SK-N-SH (cell line): ENCODE results near the gene MRPL1. TPM values are rescaled to one million over a fixed set of nuclear protein-coding genes. Genes with fewer than 3 reads are reported as not detected.
A peak's percentile ranks its signal among the peaks of the same experiment; 100 is the strongest.

Experiments
- CTCF ChIA-PET: fragments of 300-600, 350-600 bp; formaldehyde crosslinking; extraction: SDS; loops from one replicate; lab custom pipeline; 2021; lab: Yijun Ruan, JAX
- POLR2A ChIA-PET: fragments of 350-600 bp; sonication (Branson Sonifier 250); formaldehyde crosslinking; extraction: SDS; loops from one replicate; lab custom pipeline; 2020; ENCODE audit warnings: antibody characterized with exemption, inconsistent platforms; lab: Yijun Ruan, JAX
- DNase-seq: peaks from one replicate; pipeline ENCODE4 v3.0.0; 2012
- H2AFZ ChIP-seq: fragments of 200-600 bp; sonication (generic); 2 replicates; pipeline ENCODE4 v1.8.1; 2016; ENCODE audit warnings: antibody characterized with exemption, mild to moderate bottlenecking, low read depth
- H3F3A ChIP-seq: fragments of 200-600 bp; sonication (generic); replicated peaks from 2 replicates; pipeline ENCODE3; 2016; ENCODE audit warnings: antibody characterized with exemption, mild to moderate bottlenecking; ENCODE audit not compliant: insufficient read depth
- H3K27ac ChIP-seq, 2 experiments: fragments of 200-500 bp in 1 of 2; fragments of 200-600 bp in 1 of 2; sonication (Bioruptor generic) in 1 of 2; sonication (generic), shearing (Covaris generic) in 1 of 2; 2 replicates each; pipeline versions ENCODE4 v1.5.1 to v1.6.1; 2014 to 2016; ENCODE audit warnings: low read depth in 2 of 2, inconsistent platforms in 1 of 2, low read length in 1 of 2, mild to moderate bottlenecking in 1 of 2, mixed read lengths in 1 of 2
- H3K27me3 ChIP-seq: fragments of 200-600 bp; sonication (generic), shearing (Covaris generic); 2 replicates; pipeline ENCODE4 v1.6.1; 2016; ENCODE audit warnings: mixed run types; ENCODE audit not compliant: insufficient read depth
- H3K36me3 ChIP-seq, 2 experiments: fragments of 200-500 bp in 1 of 2; fragments of 200-600 bp in 1 of 2; sonication (Bioruptor generic) in 1 of 2; sonication (generic) in 1 of 2; replicated peaks in 1 of 2; 2 replicates each; pipeline versions ENCODE3 to v1.5.1; 2014 to 2016; ENCODE audit warnings: low read length in 1 of 2, mild to moderate bottlenecking in 1 of 2; ENCODE audit not compliant: insufficient read depth in 2 of 2, control insufficient read depth in 1 of 2
- H3K4me1 ChIP-seq, 2 experiments: fragments of 200-500 bp in 1 of 2; fragments of 200-600 bp in 1 of 2; sonication (Bioruptor generic) in 1 of 2; sonication (generic), shearing (Covaris generic) in 1 of 2; 2 replicates each; pipeline versions ENCODE4 v1.5.1 to v1.6.1; 2014 to 2016; ENCODE audit warnings: low read depth in 1 of 2, low read length in 1 of 2, mixed run types in 1 of 2; ENCODE audit not compliant: insufficient read depth in 2 of 2, control insufficient read depth in 1 of 2
- H3K4me2 ChIP-seq: fragments of 200-600 bp; sonication (generic), shearing (Covaris generic); 2 replicates; pipeline ENCODE4 v1.6.1; 2017; ENCODE audit warnings: mixed run types
- H3K4me3 ChIP-seq, 2 experiments: fragments of 200-500 bp in 1 of 2; fragments of 200-600 bp in 1 of 2; sonication (Bioruptor generic) in 1 of 2; sonication (generic), shearing (Covaris generic) in 1 of 2; 2 replicates each; pipeline versions ENCODE4 v1.5.1 to v1.8.1; 2014 to 2016; ENCODE audit warnings: low read depth in 2 of 2, inconsistent platforms in 1 of 2, low read length in 1 of 2, mild to moderate bottlenecking in 1 of 2, mixed read lengths in 1 of 2, moderate library complexity in 1 of 2
- H3K79me2 ChIP-seq: fragments of 200-600 bp; sonication (generic); 2 replicates; pipeline ENCODE4 v1.8.1; 2017; ENCODE audit warnings: mild to moderate bottlenecking; ENCODE audit not compliant: insufficient read depth
- H3K9ac ChIP-seq: fragments of 200-600 bp; sonication (generic); 2 replicates; pipeline ENCODE4 v1.6.1; 2017; ENCODE audit warnings: mixed run types
- H3K9me2 ChIP-seq: fragments of 200-600 bp; sonication (generic); 2 replicates; pipeline ENCODE4 v1.6.1; 2017; ENCODE audit warnings: mixed run types
- H3K9me3 ChIP-seq: fragments of 200-600 bp; sonication (generic); 2 replicates; pipeline ENCODE4 v1.6.1; 2017; ENCODE audit warnings: mixed run types, mild to moderate bottlenecking, moderate library complexity
- H4K20me1 ChIP-seq: fragments of 200-600 bp; sonication (generic); 2 replicates; pipeline ENCODE4 v1.6.1; 2017; ENCODE audit warnings: mild to moderate bottlenecking, mixed run types; ENCODE audit not compliant: insufficient read depth
- CHD2 ChIP-seq: fragments of 150-350 bp; IDR thresholded peaks from 2 replicates; pipeline ENCODE4 v1.6.1; 2018; ENCODE audit warnings: low read length; ENCODE audit not compliant: partially characterized antibody
- ELF1 ChIP-seq: IDR thresholded peaks from 2 replicates; pipeline ENCODE4 v1.4.0; 2012
- GABPA ChIP-seq: IDR thresholded peaks from 2 replicates; pipeline ENCODE4 v1.4.0; 2012; ENCODE audit warnings: low read depth, mild to moderate bottlenecking
- IRF3 ChIP-seq: fragments of 150-350 bp; IDR thresholded peaks from 2 replicates; pipeline ENCODE4 v1.6.1; 2016; ENCODE audit warnings: mild to moderate bottlenecking, low read depth, low read length
- MAX ChIP-seq: IDR thresholded peaks from 2 replicates; pipeline ENCODE4 v1.4.0; 2012; ENCODE audit warnings: low read depth
- MXI1 ChIP-seq: IDR thresholded peaks from 2 replicates; pipeline ENCODE4 v1.6.1; 2012; ENCODE audit warnings: mild to moderate bottlenecking, low read depth, low read length, improper control_type of control experiment
- NFIC ChIP-seq: IDR thresholded peaks from 2 replicates; pipeline ENCODE4 v1.4.0; 2012; ENCODE audit warnings: borderline replicate concordance
- POLR2AphosphoS5 ChIP-seq: IDR thresholded peaks from 2 replicates; pipeline ENCODE4 v1.6.1; 2012; ENCODE audit warnings: low read depth, low read length
- RAD21 ChIP-seq: IDR thresholded peaks from 2 replicates; pipeline ENCODE4 v1.6.1; 2012; ENCODE audit warnings: mild to moderate bottlenecking, low read length
- REST ChIP-seq: IDR thresholded peaks from 2 replicates; pipeline ENCODE4 v1.6.1; 2012; ENCODE audit warnings: mild to moderate bottlenecking, low read depth, low read length, moderate library complexity
- RXRA ChIP-seq: IDR thresholded peaks from 2 replicates; pipeline ENCODE4 v1.4.0; 2012; ENCODE audit warnings: low read depth, mild to moderate bottlenecking, borderline replicate concordance
- TCF12 ChIP-seq: IDR thresholded peaks from 2 replicates; pipeline ENCODE4 v1.4.0; 2012
- USF1 ChIP-seq: IDR thresholded peaks from 2 replicates; pipeline ENCODE4 v1.4.0; 2012; ENCODE audit warnings: low read depth, borderline replicate concordance
- ZBTB33 ChIP-seq: IDR thresholded peaks from 2 replicates; pipeline ENCODE4 v1.4.0; 2012; ENCODE audit warnings: low read depth, borderline replicate concordance
- WGBS: methylation state at CpG from one replicate; pipeline ENCODE4 v1.1.6; 2017; ENCODE audit warnings: low lambda C conversion rate; 5-methylcytosine and 5-hydroxymethylcytosine counted together
- polyA plus RNA-seq, 3 experiments: library from polyadenylated mRNA; depleted of rRNA; stranded (reverse); fragments of >200 nt; gene quantifications; 2 replicates each; pipeline ENCODE4 v1.2.3, GENCODE V29; 2012

MRPL1 gene
- polyA plus RNA-seq, 1 of the 3 experiments (the other 2 are of a cell fraction) = 11.0 TPM

- WGBS = 93% methylated on average over 2 of the region's 2 CpGs
- CTCF ChIA-PET = interaction anchor here (0.6 to 2.7 kb wide), 4 partner anchors 10 to 117 kb away, joined by 3 to 17 read pairs (median 4); partner anchors contain the start of gene MRPL1
- Histone ChIP-seq H3K4me3 (no peak overlapping the region), H3K9me2 (no peaks in the 10 kb centered on the region), H3K4me1 (peaks cover 0 to 12% of the 10 kb centered on the region in 2 experiments; a peak in 2 of 4 replicates), H3F3A (peaks cover 17% of the 10 kb centered on the region), H2AFZ (no peak overlapping the region), H3K9me3 (no peaks in the 10 kb centered on the region; the same call in 1 of the 2 replicates), H3K79me2 (peaks cover 63% of the 10 kb centered on the region), H3K36me3 (no peaks in the 10 kb centered on the region), H3K27ac (no peak overlapping the region), H3K9ac (no peak overlapping the region), H4K20me1 (peaks cover 7% of the 10 kb centered on the region; the same call in 1 of the 2 replicates), H3K4me2 (no peak overlapping the region), H3K27me3 (no peaks in the 10 kb centered on the region)
- POLR2A ChIA-PET = no interaction called here
- TF ChIP-seq MXI1 (no peak), ZBTB33 (no peak), CHD2 (no peak), RAD21 (no peak)
- no peak for DNase-seq
Observed at GRCh38 chr4:77816546-77816945, 46.1 kb upstream of the MRPL1 start.

GRCh38 chr4:77817304-77818072, 45.1 kb upstream of the MRPL1 start:
- Histone ChIP-seq H3K9me2 (no peaks in the 10 kb centered on the region), H3K9ac (peak overlapping the region; percentile 89; the same call in 1 of the 2 replicates), H3K79me2 (peaks cover 53% of the 10 kb centered on the region), H3K4me1 (peaks cover 0 to 12% of the 10 kb centered on the region in 2 experiments; a peak in 2 of 4 replicates), H4K20me1 (peaks cover 7% of the 10 kb centered on the region; the same call in 1 of the 2 replicates), H3K36me3 (no peaks in the 10 kb centered on the region), H3F3A (peaks cover 17% of the 10 kb centered on the region), H3K27ac (peak overlapping the region; percentile 77 to 87), H3K4me3 (peak overlapping the region; percentile 81 to 97), H3K27me3 (no peaks in the 10 kb centered on the region), H2AFZ (no peak overlapping the region), H3K4me2 (peak overlapping the region; percentile 76), H3K9me3 (no peaks in the 10 kb centered on the region; the same call in 1 of the 2 replicates)
- ChIA-PET CTCF (interaction anchor here (1.0 to 2.7 kb wide), 8 partner anchors 8 to 577 kb away, joined by 3 to 17 read pairs (median 4); partner anchors contain the start of gene MRPL1), POLR2A (no interaction called here)
- no peak for DNase-seq
- WGBS = 71% methylated on average over 8 of the region's 8 CpGs
- TF ChIP-seq TCF12 (no peak), POLR2AphosphoS5 (no peak), REST (no peak), GABPA (no peak), NFIC (no peak), USF1 (no peak), RXRA (no peak), IRF3 (no peak), MAX (no peak), ELF1 (no peak)
